Esophagus muscularis mucosa (tissue), 4 donors: Measurements from ENCODE around the gene NDUFB3. TPM values are rescaled to one million over a fixed set of nuclear protein-coding genes. Genes with fewer than 3 reads are reported as not detected.
"Not testable (repeated sequence)": the region's sequence is repeated elsewhere in the genome, so short reads cannot be mapped to it uniquely, and the experiment has no call there.

Experiments used
- DNase-seq: peaks from one replicate; pipeline ENCODE4 v3.0.0-alpha.2; 2017; ENCODE audit errors: extremely low spot score
- H3K27ac ChIP-seq, 4 donors: fragments of 200-600 bp; sonication (generic); replicated peaks in 1 of 4; 1 replicate in 3 of 4; 2 replicates in 1 of 4; pipeline ENCODE4 v1.5.1; 2016 to 2019; ENCODE audit warnings: mild to moderate bottlenecking in 1 of 4
- H3K27me3 ChIP-seq, 4 donors: fragments of 200-600 bp; sonication (generic); one replicate each; pipeline versions ENCODE4 v1.5.1 to v1.6.0; 2016 to 2019
- H3K36me3 ChIP-seq, 4 donors: fragments of 200-600 bp; sonication (generic); one replicate each; pipeline ENCODE4 v1.5.1; 2016 to 2019
- H3K4me1 ChIP-seq, 4 donors: fragments of 200-600 bp; sonication (generic); one replicate each; pipeline ENCODE4 v1.5.1; 2016 to 2019
- H3K4me3 ChIP-seq, 4 donors: fragments of 200-600 bp; sonication (generic); 1 replicate in 2 of 4; 2 replicates in 2 of 4; pipeline ENCODE4 v1.5.1; 2016 to 2019; ENCODE audit warnings: mild to moderate bottlenecking in 4 of 4, moderate library complexity in 1 of 4
- H3K9me3 ChIP-seq, 4 donors: fragments of 200-600 bp; sonication (generic); 1 replicate in 3 of 4; 2 replicates in 1 of 4; pipeline ENCODE4 v1.5.1; 2016 to 2019
- CTCF ChIP-seq, 3 experiments: fragments of 200-600 bp in 2 of 3; fragments of 450-650 bp in 1 of 3; sonication (generic) in 2 of 3; IDR thresholded peaks; one replicate each; pipeline ENCODE4 v1.5.1; 2017 to 2019; ENCODE audit warnings: antibody characterized with exemption in 3 of 3, mild to moderate bottlenecking in 2 of 3, moderate library complexity in 1 of 3
- EP300 ChIP-seq: sonication (generic); formaldehyde crosslinking; IDR thresholded peaks from one replicate; pipeline ENCODE4 v1.6.1; 2017; ENCODE audit warnings: antibody characterized with exemption
- POLR2A ChIP-seq: fragments of 450-650 bp; IDR thresholded peaks from one replicate; pipeline ENCODE4 v1.6.1; 2017; ENCODE audit warnings: antibody characterized with exemption, moderate library complexity, mild to moderate bottlenecking, low read depth
- POLR2AphosphoS5 ChIP-seq, 2 donors: sonication (generic); formaldehyde crosslinking; IDR thresholded peaks; one replicate each; pipeline ENCODE4 v1.6.1; 2017; ENCODE audit warnings: antibody characterized with exemption in 2 of 2
- WGBS: methylation state at CpG from one replicate; pipeline ENCODE4 v1.1.5; 2018; 5-methylcytosine and 5-hydroxymethylcytosine counted together
- intact Hi-C: fragments of 100-400 bp; cut with DNase I; formaldehyde crosslinking; loops from one replicate; pipeline ENCODE4 v1.15.1; 2023
- total RNA-seq, 4 donors: library from RNA; depleted of rRNA; stranded (reverse); fragments of >200 nt; gene quantifications; one replicate each; pipeline versions ENCODE4 v1.1.0 to v1.2.1, GENCODE V29; 2016

NDUFB3 gene
- total RNA-seq, 4 donors from 2014 or later: 36.0 to 100 (median 47.6) TPM

- Histone ChIP-seq H3K4me3 (no peak overlapping the region), H3K4me1 (no peaks in the 10 kb centered on the region), H3K9me3 (no peaks in the 10 kb centered on the region), H3K36me3 (peaks cover 0 to 4% (median 0%) of the 10 kb centered on the region in 4 donors), H3K27ac (no peak overlapping the region), H3K27me3 (no peaks in the 10 kb centered on the region)
- DNase-seq: no peak
- intact Hi-C loops: no loop called here
- no peak for TF ChIP-seq EP300
- 81% methylated on average over 4 of the region's 4 CpGs for WGBS
These were observed 30.8 kb upstream of the NDUFB3 start for GRCh38 chr2:201040867-201041628.

GRCh38 chr2:201042451-201042850, 29.4 kb upstream of the NDUFB3 start:
- H3K27ac ChIP-seq, H3K4me1 ChIP-seq, H3K27me3 ChIP-seq, H3K4me3 ChIP-seq, H3K9me3 ChIP-seq, DNase-seq, H3K36me3 ChIP-seq, intact Hi-C loops: not testable (repeated sequence)
- WGBS: 97% methylated on average over 6 of the region's 36 CpGs

- H3K27ac ChIP-seq, H3K36me3 ChIP-seq, DNase-seq, H3K4me3 ChIP-seq, H3K4me1 ChIP-seq, H3K9me3 ChIP-seq, intact Hi-C loops, H3K27me3 ChIP-seq: not testable (repeated sequence)
- 91% methylated on average over 5 of the region's 5 CpGs for whole genome bisulfite sequencing
These were observed 28.8 kb upstream of the NDUFB3 start for GRCh38 chr2:201043050-201043449.

GRCh38 chr2:201046881-201047280, 24.9 kb upstream of the NDUFB3 start:
- intact Hi-C loops: no loop called here
- no peak for DNase-seq
- Histone ChIP-seq H3K9me3 (no peaks in the 10 kb centered on the region), H3K36me3 (peaks cover 0 to 4% (median 0%) of the 10 kb centered on the region in 4 donors), H3K4me3 (no peak overlapping the region), H3K27ac (no peak overlapping the region), H3K27me3 (no peaks in the 10 kb centered on the region), H3K4me1 (peaks cover 0 to 6% (median 0%) of the 10 kb centered on the region in 4 donors)
- 95% methylated on average over 2 of the region's 2 CpGs for WGBS
- TF ChIP-seq POLR2A: no peak
- no peak for TF ChIP-seq EP300
- TF ChIP-seq CTCF (IDR thresholded peaks at IDR 0.05): no peak
- no peak for TF ChIP-seq POLR2AphosphoS5 (IDR thresholded peaks at IDR 0.05)

GRCh38 chr2:201049455-201049854, 22.3 kb upstream of the NDUFB3 start:
- Histone ChIP-seq H3K27ac (no peak overlapping the region), H3K27me3 (no peaks in the 10 kb centered on the region), H3K9me3 (no peaks in the 10 kb centered on the region), H3K36me3 (peaks cover 0 to 17% (median 2%) of the 10 kb centered on the region in 4 donors), H3K4me3 (no peak overlapping the region), H3K4me1 (peaks cover 0 to 6% (median 0%) of the 10 kb centered on the region in 4 donors)
- no peak for DNase-seq
- TF ChIP-seq POLR2A (no peak), CTCF (IDR thresholded peaks at IDR 0.05) (no peak), EP300 (no peak), POLR2AphosphoS5 (IDR thresholded peaks at IDR 0.05) (no peak)
- intact Hi-C loops: no loop called here
- WGBS: 98% methylated on average over 11 of the region's 11 CpGs

GRCh38 chr2:201057087-201057521, 14.7 kb upstream of the NDUFB3 start:
- Histone ChIP-seq H3K27ac (peak overlapping the region in 1 of 4 donors; percentile 10), H3K36me3 (peaks cover 0 to 34% (median 14%) of the 10 kb centered on the region in 4 donors), H3K4me3 (no peak overlapping the region), H3K4me1 (peaks cover 12 to 17% (median 14%) of the 10 kb centered on the region in 4 donors), H3K27me3 (no peaks in the 10 kb centered on the region), H3K9me3 (no peaks in the 10 kb centered on the region)
- WGBS: 33% methylated on average over 2 of the region's 2 CpGs
- no peak for DNase-seq
- no peak for TF ChIP-seq EP300
- TF ChIP-seq CTCF (IDR thresholded peaks at IDR 0.05): no peak
- no peak for TF ChIP-seq POLR2A
- TF ChIP-seq POLR2AphosphoS5 (IDR thresholded peaks at IDR 0.05): no peak
- intact Hi-C loops: no loop called here
